DND-41 (cell line): ENCODE measurements around the gene VPS13A.
"Not testable (repeated sequence)": the region's sequence is repeated elsewhere in the genome, so short reads cannot be mapped to it uniquely, and the experiment has no call there.

Source experiments
- ATAC-seq: fragments of 200-7000 bp; cut with Tn5 transposase; 3 replicates; pipeline ENCODE4 v1.9.1; 2021; ENCODE audit warnings: low read depth; ENCODE audit not compliant: insufficient read depth
- DNase-seq: peaks from one replicate; pipeline ENCODE4 v3.0.0-alpha.2; 2020
- H2AFZ ChIP-seq: 2 replicates; pipeline ENCODE4 v1.6.0; 2012; ENCODE audit warnings: low read depth, low read length
- H3K27ac ChIP-seq: 2 replicates; pipeline ENCODE4 v1.5.1; 2012; ENCODE audit warnings: low read length, inconsistent platforms
- H3K27me3 ChIP-seq: fragments of 200-600 bp; sonication (generic); 2 replicates; pipeline ENCODE4 v1.6.0; 2012; ENCODE audit warnings: low read length, mild to moderate bottlenecking, inconsistent platforms; ENCODE audit not compliant: insufficient read depth, poor library complexity
- H3K36me3 ChIP-seq: 2 replicates; pipeline ENCODE4 v1.5.1; 2012; ENCODE audit warnings: low read length, inconsistent platforms; ENCODE audit not compliant: insufficient read depth
- H3K4me1 ChIP-seq: 2 replicates; pipeline ENCODE4 v1.5.1; 2012; ENCODE audit warnings: mild to moderate bottlenecking, low read length; ENCODE audit not compliant: insufficient read depth
- H3K4me2 ChIP-seq: 2 replicates; pipeline ENCODE4 v1.6.0; 2012; ENCODE audit warnings: mild to moderate bottlenecking, moderate library complexity, low read length, inconsistent platforms; ENCODE audit not compliant: insufficient read depth
- H3K4me3 ChIP-seq, 2 experiments: fragments of 200-600 bp in 1 of 2; shearing (Covaris generic) in 1 of 2; 2 replicates each; pipeline ENCODE4 v1.5.1; 2012 to 2016; ENCODE audit warnings: inconsistent platforms in 2 of 2, low read length in 2 of 2, mild to moderate bottlenecking in 2 of 2, low read depth in 1 of 2, moderate library complexity in 1 of 2
- H3K79me2 ChIP-seq: 2 replicates; pipeline ENCODE4 v1.6.0; 2012; ENCODE audit warnings: low read length, inconsistent platforms; ENCODE audit not compliant: insufficient read depth
- H3K9ac ChIP-seq: 2 replicates; pipeline ENCODE4 v1.6.0; 2012; ENCODE audit warnings: low read depth, mild to moderate bottlenecking, inconsistent platforms, low read length, moderate library complexity
- H3K9me3 ChIP-seq: 2 replicates; pipeline ENCODE4 v1.5.1; 2012; ENCODE audit warnings: low read length, moderate library complexity, mild to moderate bottlenecking, inconsistent platforms; ENCODE audit not compliant: insufficient read depth, severe bottlenecking
- H4K20me1 ChIP-seq: 2 replicates; pipeline ENCODE4 v1.6.0; 2012; ENCODE audit warnings: low read length; ENCODE audit not compliant: insufficient read depth
- CTCF ChIP-seq: IDR thresholded peaks from 2 replicates; pipeline ENCODE4 v1.5.1; 2012; ENCODE audit warnings: borderline replicate concordance, low read length, moderate library complexity, mild to moderate bottlenecking; ENCODE audit not compliant: poor library complexity, severe bottlenecking; ENCODE audit errors: extremely low read depth
- EZH2 ChIP-seq: IDR thresholded peaks from 3 replicates; pipeline ENCODE4 v1.6.1; 2012; ENCODE audit warnings: borderline replicate concordance, low read depth, mild to moderate bottlenecking, moderate library complexity, low read length, inconsistent platforms; ENCODE audit not compliant: severe bottlenecking

The VPS13A gene

GRCh38 chr9:77438653-77439052, 261.3 kb downstream of the VPS13A start:
- TF ChIP-seq EZH2 (no peak), CTCF (no peak)
- Histone ChIP-seq H3K27me3 (no peaks in the 10 kb centered on the region), H3K9me3 (no peaks in the 10 kb centered on the region), H3K4me1 (no peaks in the 10 kb centered on the region), H2AFZ (no peak overlapping the region), H4K20me1 (no peaks in the 10 kb centered on the region), H3K4me2 (no peak overlapping the region), H3K4me3 (no peak overlapping the region), H3K9ac (no peak overlapping the region), H3K27ac (no peak overlapping the region), H3K36me3 (no peaks in the 10 kb centered on the region), H3K79me2 (no peaks in the 10 kb centered on the region)
- no peak for ATAC-seq
- no peak for DNase-seq

- Histone ChIP-seq H3K27me3 (no peaks in the 10 kb centered on the region), H4K20me1 (no peaks in the 10 kb centered on the region), H2AFZ (no peak overlapping the region), H3K4me2 (no peak overlapping the region), H3K27ac (no peak overlapping the region), H3K4me1 (no peaks in the 10 kb centered on the region), H3K79me2 (no peaks in the 10 kb centered on the region), H3K4me3 (no peak overlapping the region), H3K9ac (no peak overlapping the region), H3K36me3 (no peaks in the 10 kb centered on the region), H3K9me3 (no peaks in the 10 kb centered on the region)
- DNase-seq: no peak
- TF ChIP-seq CTCF (no peak), EZH2 (no peak)
- no peak for ATAC-seq
Observed at GRCh38 chr9:77440057-77440456, 262.7 kb downstream of the VPS13A start.

GRCh38 chr9:77441124-77441523, 263.8 kb downstream of the VPS13A start:
- not testable (repeated sequence) for H2AFZ ChIP-seq, H3K4me2 ChIP-seq, H3K9me3 ChIP-seq, H3K27ac ChIP-seq, ATAC-seq, H3K79me2 ChIP-seq, H3K4me3 ChIP-seq, H4K20me1 ChIP-seq, H3K27me3 ChIP-seq, H3K36me3 ChIP-seq, DNase-seq, H3K4me1 ChIP-seq, H3K9ac ChIP-seq

GRCh38 chr9:77442436-77442835, 265.1 kb downstream of the VPS13A start:
- Histone ChIP-seq H3K4me2 (no peak overlapping the region), H3K36me3 (no peaks in the 10 kb centered on the region), H3K4me3 (no peak overlapping the region), H3K4me1 (no peaks in the 10 kb centered on the region), H3K27ac (no peak overlapping the region), H3K9ac (no peak overlapping the region), H3K27me3 (no peaks in the 10 kb centered on the region), H3K9me3 (no peaks in the 10 kb centered on the region), H3K79me2 (no peaks in the 10 kb centered on the region), H2AFZ (no peak overlapping the region), H4K20me1 (no peaks in the 10 kb centered on the region)
- no peak for DNase-seq
- no peak for TF ChIP-seq CTCF
- TF ChIP-seq EZH2: no peak
- no peak for ATAC-seq
